Measurements from ENCODE around the gene AATF. TPM values are rescaled to one million over a fixed set of nuclear protein-coding genes. Genes with fewer than 3 reads are reported as not detected.
A peak's percentile ranks its signal among the peaks of the same experiment; 100 is the strongest.

Gene AATF
- total RNA-seq, 1 donor from 2014 or later = 42.8 TPM

- DNase-seq = no peak
- Histone ChIP-seq H3K36me3 (peaks cover 19% of the 10 kb centered on the region), H3K27ac (no peak overlapping the region), H3K9me3 (no peaks in the 10 kb centered on the region), H3K4me1 (no peaks in the 10 kb centered on the region), H3K4me3 (no peak overlapping the region), H3K27me3 (no peaks in the 10 kb centered on the region)
- ATAC-seq = no peak
- intact Hi-C loops (cut with DNase I) = loop anchor here (10.0 kb wide), 1 partner anchor 421 kb away; no protein-coding TSS in a partner anchor
- no peak for TF ChIP-seq CTCF (IDR thresholded peaks at IDR 0.05)
Observed at GRCh38 chr17:37045351-37045922, 96.7 kb downstream of the AATF start.

- Histone ChIP-seq H3K36me3 (peaks cover 19% of the 10 kb centered on the region), H3K4me1 (no peaks in the 10 kb centered on the region), H3K4me3 (no peak overlapping the region), H3K27me3 (no peaks in the 10 kb centered on the region), H3K9me3 (no peaks in the 10 kb centered on the region), H3K27ac (no peak overlapping the region)
- TF ChIP-seq CTCF (IDR thresholded peaks at IDR 0.05) = peak; percentile 88
- DNase-seq = peak; percentile 83
- intact Hi-C loops (cut with DNase I) = loop anchor here (10.0 kb wide), 1 partner anchor 423 kb away; no protein-coding TSS in a partner anchor
- ATAC-seq = peak; percentile 88
Observed at GRCh38 chr17:37047631-37048104, 98.9 kb downstream of the AATF start.

- H3K4me3 ChIP-seq = no peak overlapping the region
- TF ChIP-seq CTCF (IDR thresholded peaks at IDR 0.05) = no peak
- no peaks in the 10 kb centered on the region for H3K27me3 ChIP-seq
- ATAC-seq (no peak), DNase-seq (no peak)
- H3K9me3 ChIP-seq = no peaks in the 10 kb centered on the region
- H3K4me1 ChIP-seq = no peaks in the 10 kb centered on the region
- H3K27ac ChIP-seq = no peak overlapping the region
- intact Hi-C loops (cut with DNase I) = loop anchor here (10.0 kb wide), 1 partner anchor 424 kb away; no protein-coding TSS in a partner anchor
- peaks cover 13% of the 10 kb centered on the region for H3K36me3 ChIP-seq
Observed at GRCh38 chr17:37048811-37049210, 100.1 kb downstream of the AATF start.

- no peaks in the 10 kb centered on the region for H3K27me3 ChIP-seq
- H3K27ac ChIP-seq = no peak overlapping the region
- no peak for TF ChIP-seq CTCF (IDR thresholded peaks at IDR 0.05)
- no peaks in the 10 kb centered on the region for H3K4me1 ChIP-seq
- DNase-seq (no peak), ATAC-seq (no peak)
- H3K36me3 ChIP-seq = peaks cover 5% of the 10 kb centered on the region
- H3K9me3 ChIP-seq = no peaks in the 10 kb centered on the region
- intact Hi-C loops (cut with DNase I) = no loop called here
- no peak overlapping the region for H3K4me3 ChIP-seq
Observed at GRCh38 chr17:37050920-37051319, 102.2 kb downstream of the AATF start.

GRCh38 chr17:37051381-37051780 lies 102.6 kb downstream of the AATF start:
- Histone ChIP-seq H3K4me3 (no peak overlapping the region), H3K4me1 (no peaks in the 10 kb centered on the region), H3K27ac (no peak overlapping the region), H3K36me3 (peaks cover 9% of the 10 kb centered on the region), H3K9me3 (no peaks in the 10 kb centered on the region), H3K27me3 (no peaks in the 10 kb centered on the region)
- ATAC-seq = no peak
- TF ChIP-seq CTCF (IDR thresholded peaks at IDR 0.05) = no peak
- DNase-seq = no peak
- intact Hi-C loops (cut with DNase I) = no loop called here
